ENCODE results near the gene KSR2.

DNA sequence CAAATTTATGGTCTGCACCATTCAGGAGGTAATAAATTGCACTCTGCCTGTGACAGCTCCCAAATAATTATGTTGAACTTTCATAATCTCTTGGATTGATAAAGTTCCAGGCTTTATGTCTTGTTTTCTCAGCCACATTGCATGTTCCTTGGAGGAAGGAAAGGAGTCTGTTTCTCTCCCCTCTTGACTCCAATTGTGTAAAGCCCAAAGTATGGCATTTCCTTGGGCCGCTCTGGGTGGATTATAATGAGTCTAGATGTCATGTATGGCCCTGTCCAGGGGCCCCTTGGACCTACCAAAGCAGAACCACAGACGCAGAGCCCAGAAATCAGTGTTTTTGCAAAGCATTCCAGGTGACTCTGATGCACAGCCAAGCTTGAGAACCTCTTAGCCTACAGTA is 160.8 kb downstream of the KSR2 start:
- TF ChIP-seq POLR2A (IDR thresholded peaks at IDR 0.05; ENCODE audit: low read depth, low read length) (no peak), POU2F2 (IDR thresholded peaks at IDR 0.05; ENCODE audit: low read depth, low read length) (no peak), TAF1 (IDR thresholded peaks at IDR 0.05; ENCODE audit: low read depth, low read length) (no peak), POLR2AphosphoS5 (IDR thresholded peaks at IDR 0.05; ENCODE audit: low read depth, low read length) (no peak), SPI1 (IDR thresholded peaks at IDR 0.05; ENCODE audit: low read depth, low read length) (no peak), PAX5 (IDR thresholded peaks at IDR 0.05; ENCODE audit: insufficient read depth, low read length, severe bottlenecking) (no peak)

Data from GM12891 (cell line).